GM12872 (cell line): Measurements from ENCODE around the gene KCND2.

Source experiments
- CTCF ChIP-seq: IDR thresholded peaks from 3 replicates; pipeline ENCODE4 v1.5.1; 2011; ENCODE audit warnings: low read depth, mild to moderate bottlenecking, low read length, moderate library complexity; ENCODE audit not compliant: insufficient read depth

The KCND2 gene

GRCh38 chr7:120398284-120399000 lies 125.5 kb downstream of the KCND2 start:
- TF ChIP-seq CTCF, result no peak

- no peak for TF ChIP-seq CTCF
Measured at GRCh38 chr7:120400806-120401455, 128.0 kb downstream of the KCND2 start.

GRCh38 chr7:120402079-120402767 lies 129.2 kb downstream of the KCND2 start:
- TF ChIP-seq CTCF, result no peak

- no peak for TF ChIP-seq CTCF
Measured at GRCh38 chr7:120402801-120403200, 129.8 kb downstream of the KCND2 start.

- no peak for TF ChIP-seq CTCF
Measured at GRCh38 chr7:120404042-120404441, 131.1 kb downstream of the KCND2 start.

GRCh38 chr7:120405652-120406051 lies 132.7 kb downstream of the KCND2 start:
- no peak for TF ChIP-seq CTCF

- no peak for TF ChIP-seq CTCF
Measured at GRCh38 chr7:120407010-120407409, 134.0 kb downstream of the KCND2 start.
